Measurements from ENCODE around the gene DYNC1LI2. TPM values are rescaled to one million over a fixed set of nuclear protein-coding genes. Genes with fewer than 3 reads are reported as not detected.

Gene DYNC1LI2
- 100 to 1,000 TPM; 123 to 210 (median 165) TPM for total RNA-seq

DNA sequence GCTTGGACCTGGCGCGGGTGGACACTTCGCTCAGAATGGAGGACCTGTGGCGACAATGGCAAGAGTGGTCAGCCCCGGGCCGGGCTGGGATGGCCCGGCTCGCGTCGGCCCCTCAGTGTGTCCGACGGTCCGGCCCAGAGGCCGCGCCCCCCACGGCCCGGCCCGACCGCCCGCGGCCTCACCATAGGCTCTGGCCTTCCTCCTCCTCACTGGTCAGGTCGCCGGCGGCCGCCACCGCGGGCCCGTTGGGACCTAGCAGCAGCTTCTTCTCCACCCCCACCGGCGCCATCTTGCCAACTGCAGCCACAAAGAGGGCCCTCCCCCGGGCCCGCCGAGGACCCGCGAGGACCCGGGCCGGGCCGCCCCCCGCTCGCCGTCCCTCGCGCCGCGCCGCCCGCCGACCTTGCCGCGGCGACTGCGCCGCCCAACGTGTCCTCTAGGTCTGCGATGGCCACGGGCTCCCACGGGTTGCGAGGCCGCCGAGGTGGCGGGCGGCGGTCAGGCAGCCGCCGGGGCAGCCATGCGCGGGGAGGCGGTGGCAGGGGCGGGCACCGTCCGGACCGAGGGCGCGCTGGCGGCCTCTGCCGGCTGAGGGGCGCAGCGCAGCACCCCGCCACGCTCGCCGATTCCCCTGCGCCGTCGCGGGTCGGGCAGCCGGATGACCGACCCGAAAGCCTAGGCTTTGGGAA lies at the start of gene DYNC1LI2:
Gene DYNC1LI2, minus strand, starts transcription at position 307 of the 689 bp plus-strand sequence. Its CDS starts 18 bp downstream, at position 289.
- TF ChIP-seq, protein P1, sequence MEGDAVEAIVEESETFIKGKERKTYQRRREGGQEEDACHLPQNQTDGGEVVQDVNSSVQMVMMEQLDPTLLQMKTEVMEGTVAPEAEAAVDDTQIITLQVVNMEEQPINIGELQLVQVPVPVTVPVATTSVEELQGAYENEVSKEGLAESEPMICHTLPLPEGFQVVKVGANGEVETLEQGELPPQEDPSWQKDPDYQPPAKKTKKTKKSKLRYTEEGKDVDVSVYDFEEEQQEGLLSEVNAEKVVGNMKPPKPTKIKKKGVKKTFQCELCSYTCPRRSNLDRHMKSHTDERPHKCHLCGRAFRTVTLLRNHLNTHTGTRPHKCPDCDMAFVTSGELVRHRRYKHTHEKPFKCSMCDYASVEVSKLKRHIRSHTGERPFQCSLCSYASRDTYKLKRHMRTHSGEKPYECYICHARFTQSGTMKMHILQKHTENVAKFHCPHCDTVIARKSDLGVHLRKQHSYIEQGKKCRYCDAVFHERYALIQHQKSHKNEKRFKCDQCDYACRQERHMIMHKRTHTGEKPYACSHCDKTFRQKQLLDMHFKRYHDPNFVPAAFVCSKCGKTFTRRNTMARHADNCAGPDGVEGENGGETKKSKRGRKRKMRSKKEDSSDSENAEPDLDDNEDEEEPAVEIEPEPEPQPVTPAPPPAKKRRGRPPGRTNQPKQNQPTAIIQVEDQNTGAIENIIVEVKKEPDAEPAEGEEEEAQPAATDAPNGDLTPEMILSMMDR (IDR thresholded peaks at IDR 0.05; ENCODE audit: low read depth) = no peak

DNA sequence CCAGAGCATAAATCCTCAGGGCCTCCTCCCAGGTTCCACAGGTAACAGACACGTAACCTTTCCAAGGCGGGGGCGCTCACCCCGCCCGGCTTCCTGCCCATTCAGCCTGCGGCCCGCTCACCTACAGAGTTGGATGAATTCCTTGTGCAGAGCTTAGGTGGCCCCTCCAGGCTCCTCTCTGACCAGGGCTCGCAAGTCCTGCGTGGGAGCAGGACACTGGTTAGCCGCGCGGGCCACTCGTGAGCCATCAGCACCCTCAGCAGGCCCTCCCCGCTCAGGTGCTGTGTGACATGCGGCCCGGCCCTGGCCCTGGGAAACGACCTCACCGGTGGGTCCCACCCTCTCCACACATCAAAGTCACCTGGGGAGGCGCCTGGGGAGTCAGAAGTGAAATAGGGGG lies 49.4 kb upstream of the DYNC1LI2 start:
- TF ChIP-seq, protein P1 (IDR thresholded peaks at IDR 0.05; ENCODE audit: low read depth) = no peak

DNA sequence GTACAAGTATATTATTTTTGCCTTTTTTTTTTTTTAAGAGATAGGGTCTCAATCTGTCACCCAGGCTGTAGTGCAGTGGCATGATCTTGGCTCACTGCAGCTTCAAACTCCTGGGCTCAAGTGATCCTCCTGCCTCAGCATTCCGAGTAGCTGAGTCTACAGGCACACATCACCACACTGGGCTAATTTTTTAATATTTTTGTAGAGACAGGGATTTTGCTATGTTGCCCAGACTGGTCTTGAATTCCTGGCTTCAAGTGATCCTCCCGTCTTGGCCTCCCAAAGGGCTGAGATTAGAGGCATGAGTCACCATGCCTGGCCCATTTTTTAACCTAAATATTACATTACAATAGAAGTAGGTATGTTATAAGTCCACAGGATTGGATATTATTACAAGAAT lies 46.8 kb upstream of the DYNC1LI2 start:
- TF ChIP-seq, protein P1 (IDR thresholded peaks at IDR 0.05; ENCODE audit: low read depth) = no peak

DNA sequence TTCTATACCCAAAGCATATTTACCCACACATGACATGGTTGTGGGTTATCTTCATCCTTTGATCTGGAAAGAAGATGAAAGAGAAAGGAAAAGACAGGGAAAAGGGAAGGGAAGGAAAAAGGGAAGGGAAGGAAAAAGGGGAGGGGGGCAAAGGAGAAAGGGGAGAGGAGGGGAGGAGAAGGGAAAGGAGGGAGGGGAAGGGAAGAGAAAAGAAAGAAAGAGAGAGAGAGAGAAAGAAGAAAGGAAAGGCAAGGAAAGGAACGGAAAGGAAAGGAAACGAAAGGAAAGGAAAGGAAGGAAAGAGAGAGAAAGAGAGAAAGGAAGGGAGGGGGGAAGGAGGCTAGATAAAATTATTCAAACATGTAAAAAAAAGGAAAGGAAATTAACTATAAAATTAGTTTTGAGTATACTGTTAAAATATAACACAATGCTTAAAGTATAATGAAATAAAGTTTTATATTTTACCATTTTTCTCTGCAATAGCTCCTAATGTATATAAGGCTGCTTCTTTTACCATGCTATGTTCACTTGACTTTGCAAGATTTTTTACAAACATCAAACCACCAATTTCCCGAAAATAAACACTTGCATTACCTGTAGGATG lies 38.8 kb upstream of the DYNC1LI2 start:
- TF ChIP-seq, protein P1 (IDR thresholded peaks at IDR 0.05; ENCODE audit: low read depth) = no peak

DNA sequence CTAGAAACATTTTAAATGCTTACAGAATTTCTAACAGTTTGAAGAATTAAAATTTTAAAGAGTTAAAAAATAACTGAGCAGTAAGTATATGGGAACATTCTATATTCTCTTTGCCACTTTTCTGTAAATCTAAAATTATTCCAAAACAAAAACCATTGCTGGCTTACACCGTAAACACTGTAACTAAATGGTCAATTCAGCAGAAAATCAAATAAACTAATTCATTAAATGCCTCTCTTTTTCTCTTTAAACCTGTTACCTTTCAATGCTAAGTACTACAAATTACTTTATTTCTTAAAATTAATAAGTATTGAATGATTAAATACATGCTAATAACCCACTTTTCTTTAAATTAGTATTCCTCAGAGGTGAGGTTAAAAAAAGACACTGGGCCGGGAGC lies 36.0 kb upstream of the DYNC1LI2 start:
- TF ChIP-seq, protein P1 (IDR thresholded peaks at IDR 0.05; ENCODE audit: low read depth) = no peak

DNA sequence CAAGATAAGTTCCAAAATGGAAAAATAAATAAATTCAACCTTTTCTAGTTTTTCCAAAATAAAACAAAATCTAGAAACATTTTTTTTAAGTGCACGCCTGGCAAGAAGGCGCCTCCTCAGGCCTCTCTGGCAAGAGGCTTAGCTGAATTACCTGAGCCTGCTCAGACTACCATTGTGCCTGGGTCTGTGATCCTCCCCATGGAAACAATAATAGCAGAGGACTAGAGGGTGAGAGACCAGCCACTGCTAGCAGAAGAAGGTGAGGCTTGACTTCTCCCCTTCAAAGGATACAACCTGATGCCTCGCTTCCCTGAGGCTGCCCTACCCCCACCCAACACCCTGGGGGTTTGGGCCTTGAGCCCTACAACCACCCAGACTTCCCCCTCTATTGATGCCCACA lies 35.1 kb upstream of the DYNC1LI2 start:
- TF ChIP-seq, protein P1 (IDR thresholded peaks at IDR 0.05; ENCODE audit: low read depth) = no peak

DNA sequence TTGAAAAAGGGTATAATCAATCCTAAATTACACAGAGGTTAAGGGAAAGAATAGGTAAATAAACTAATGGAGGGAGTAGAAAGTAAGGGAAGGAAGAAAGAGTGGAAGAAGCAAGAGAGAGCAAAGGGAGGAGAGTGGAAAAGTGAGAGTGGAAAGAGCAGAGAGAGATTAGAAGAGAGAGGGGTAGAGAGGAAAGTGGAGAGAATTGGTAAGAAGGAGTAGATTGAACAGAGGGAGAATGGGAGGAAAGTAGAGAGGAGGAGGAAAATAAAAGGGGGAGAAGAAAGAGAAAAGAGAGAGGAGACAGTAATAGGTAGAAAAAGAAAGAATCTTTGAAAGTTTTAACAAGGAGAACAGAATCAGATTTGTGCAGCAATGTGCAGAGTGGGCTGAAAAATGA lies 25.0 kb upstream of the DYNC1LI2 start:
- TF ChIP-seq, protein P1 (IDR thresholded peaks at IDR 0.05; ENCODE audit: low read depth) = no peak

Measured in subcutaneous adipose tissue (tissue), 4 donors.